Omental fat pad (tissue), 4 donors: ENCODE results near the gene RTL10. TPM values are rescaled to one million over a fixed set of nuclear protein-coding genes. Genes with fewer than 3 reads are reported as not detected.

Source experiments
- ATAC-seq: fragments of 150-250 bp; one replicate; pipeline ENCODE4 v1.9.1; 2016; ENCODE audit warnings: mild to moderate bottlenecking, moderate library complexity; ENCODE audit not compliant: low FRiP score
- DNase-seq: peaks from one replicate; pipeline ENCODE4 v3.0.0-alpha.2; 2019; ENCODE audit warnings: low spot score
- CTCF ChIP-seq, 3 donors: fragments of 450-650 bp; IDR thresholded peaks; one replicate each; pipeline ENCODE4 v1.5.1; 2016 to 2017; ENCODE audit warnings: antibody characterized with exemption in 3 of 3, mild to moderate bottlenecking in 3 of 3, moderate library complexity in 2 of 3
- total RNA-seq, 4 donors: library from RNA; depleted of rRNA; stranded (reverse); fragments of >200 nt; gene quantifications; one replicate each; pipeline ENCODE4 v1.1.0, GENCODE V29; 2016

RTL10 gene
- total RNA-seq, 4 donors from 2014 or later = 7.6 to 12.6 (median 10.4) TPM

GRCh38 chr22:19879246-19879570, 24.5 kb upstream of the RTL10 start:
- ATAC-seq (no peak), DNase-seq (no peak)
- TF ChIP-seq CTCF (IDR thresholded peaks at IDR 0.05) = no peak

GRCh38 chr22:19878461-19879245, 24.0 kb upstream of the RTL10 start:
- DNase-seq (peak; percentile 21), ATAC-seq (no peak)
- no peak for TF ChIP-seq CTCF (IDR thresholded peaks at IDR 0.05)

GRCh38 chr22:19877626-19878339, 23.1 kb upstream of the RTL10 start:
- DNase-seq = peak; percentile 14

GRCh38 chr22:19876941-19877625, 22.4 kb upstream of the RTL10 start:
- TF ChIP-seq CTCF (IDR thresholded peaks at IDR 0.05) = no peak
- DNase-seq (no peak), ATAC-seq (no peak)

More at GRCh38 chr22:19877626-19878339, 23.1 kb upstream of the RTL10 start:
- TF ChIP-seq CTCF (IDR thresholded peaks at IDR 0.05) = no peak
- no peak for ATAC-seq

GRCh38 chr22:19876314-19876940, 21.8 kb upstream of the RTL10 start:
- ATAC-seq (no peak), DNase-seq (peak; percentile 18)
- no peak for TF ChIP-seq CTCF (IDR thresholded peaks at IDR 0.05)

GRCh38 chr22:19875531-19876313, 21.0 kb upstream of the RTL10 start:
- DNase-seq (peak; percentile 24), ATAC-seq (no peak)
- no peak for TF ChIP-seq CTCF (IDR thresholded peaks at IDR 0.05)
